Fibroblast of lung (primary cell): ENCODE results near the gene RAB20. TPM values are rescaled to one million over a fixed set of nuclear protein-coding genes. Genes with fewer than 3 reads are reported as not detected.

Experiments used
- DNase-seq, 2 donors: peaks; one replicate each; pipeline versions ENCODE4 v3.0.0 to v3.0.0-alpha.2; 2010; ENCODE audit warnings: low read depth in 2 of 2
- H2AFZ ChIP-seq: 2 replicates; pipeline ENCODE4 v1.5.1; 2012; ENCODE audit warnings: low read length, control low read depth, inconsistent platforms
- H3K27ac ChIP-seq: 2 replicates; pipeline ENCODE4 v1.5.1; 2011; ENCODE audit warnings: low read length, control low read depth; ENCODE audit not compliant: insufficient read depth
- H3K27me3 ChIP-seq: 2 replicates; pipeline ENCODE4 v1.5.1; 2011; ENCODE audit warnings: mild to moderate bottlenecking, low read length; ENCODE audit not compliant: control insufficient read depth, insufficient read depth
- H3K36me3 ChIP-seq: 2 replicates; pipeline ENCODE4 v1.5.1; 2011; ENCODE audit warnings: low read length; ENCODE audit not compliant: control insufficient read depth, insufficient read depth
- H3K4me1 ChIP-seq: 2 replicates; pipeline ENCODE4 v1.5.1; 2011; ENCODE audit warnings: low read length; ENCODE audit not compliant: control insufficient read depth, insufficient read depth; ENCODE audit errors: extremely low read depth
- H3K4me2 ChIP-seq: 2 replicates; pipeline ENCODE4 v1.5.1; 2011; ENCODE audit warnings: low read length, control low read depth; ENCODE audit not compliant: insufficient read depth; ENCODE audit errors: extremely low read depth
- H3K4me3 ChIP-seq, 4 experiments: fragments of 200-600 bp in 1 of 4; sonication (generic) in 1 of 4; replicated peaks in 1 of 4; 2 replicates each; pipeline ENCODE4 v1.5.1; 2011 to 2016; ENCODE audit warnings: low read length in 4 of 4, low read depth in 3 of 4, mild to moderate bottlenecking in 3 of 4, control low read depth in 2 of 4, inconsistent platforms in 1 of 4, mixed read lengths in 1 of 4; ENCODE audit not compliant: insufficient read depth in 1 of 4; ENCODE audit errors: control extremely low read depth in 1 of 4
- H3K79me2 ChIP-seq: 2 replicates; pipeline ENCODE4 v1.5.1; 2012; ENCODE audit warnings: mild to moderate bottlenecking, low read length, inconsistent platforms; ENCODE audit not compliant: control insufficient read depth, insufficient read depth
- H3K9ac ChIP-seq: 2 replicates; pipeline ENCODE4 v1.5.1; 2011; ENCODE audit warnings: mild to moderate bottlenecking, low read length, control low read depth; ENCODE audit not compliant: insufficient read depth
- H3K9me3 ChIP-seq: 2 replicates; pipeline ENCODE4 v1.5.1; 2012; ENCODE audit warnings: low read depth, low read length; ENCODE audit not compliant: control insufficient read depth, insufficient read depth
- H4K20me1 ChIP-seq: 2 replicates; pipeline ENCODE4 v1.5.1; 2011; ENCODE audit warnings: low read length; ENCODE audit not compliant: control insufficient read depth, insufficient read depth; ENCODE audit errors: extremely low read depth
- CTCF ChIP-seq, 2 donors: IDR thresholded peaks in 1 of 2; conservative IDR thresholded peaks in 1 of 2; 1 replicate in 1 of 2; 2 replicates in 1 of 2; pipeline ENCODE4 v1.5.1; 2011 to 2012; ENCODE audit warnings: low read length in 2 of 2, control low read depth in 1 of 2, inconsistent platforms in 1 of 2, low read depth in 1 of 2, mild to moderate bottlenecking in 1 of 2
- EZH2 ChIP-seq: IDR thresholded peaks from 2 replicates; pipeline ENCODE4 v1.5.1; 2012; ENCODE audit warnings: low read length, control low read depth, mild to moderate bottlenecking; ENCODE audit errors: missing control alignments
- polyA plus RNA-seq, 2 donors: library from polyadenylated mRNA; depleted of rRNA in 1 of 2; stranded (reverse) in 1 of 2; unstranded in 1 of 2; fragments of >200 nt; gene quantifications; 2 replicates each; pipeline ENCODE4 v1.2.1, GENCODE V29; 2011 to 2012; ENCODE audit warnings: missing spikeins in 1 of 2
- total RNA-seq: library from RNA; depleted of rRNA; stranded (reverse); fragments of >200 nt; gene quantifications from 2 replicates; pipeline ENCODE4 v1.2.1, GENCODE V29; 2014

RAB20 gene
- total and polyA plus RNA-seq, 2 donors (not counting 1 experiment from before 2014, with no cell fraction given) = 3.5 to 4.3 TPM

- Histone ChIP-seq H3K4me1 (no peaks in the 10 kb centered on the region), H3K9ac (no peak overlapping the region), H4K20me1 (no peaks in the 10 kb centered on the region), H3K27me3 (no peaks in the 10 kb centered on the region), H2AFZ (no peak overlapping the region), H3K9me3 (no peaks in the 10 kb centered on the region), H3K4me3 (no peak overlapping the region), H3K36me3 (peaks cover 16% of the 10 kb centered on the region), H3K4me2 (no peak overlapping the region), H3K27ac (no peak overlapping the region), H3K79me2 (no peaks in the 10 kb centered on the region)
- no peak for DNase-seq
- TF ChIP-seq CTCF (conservative IDR thresholded peaks at IDR 0.05 in 1 of 2, IDR thresholded peaks at IDR 0.05 in 1 of 2; ENCODE audit: low read depth in 1 of 2, low read length in 2 of 2) = no peak
- TF ChIP-seq EZH2 = no peak
These were observed 49.3 kb downstream of the RAB20 start for GRCh38 chr13:110512198-110512740.

- Histone ChIP-seq H3K9me3 (no peaks in the 10 kb centered on the region), H3K36me3 (peaks cover 16% of the 10 kb centered on the region), H3K79me2 (no peaks in the 10 kb centered on the region), H3K4me3 (no peak overlapping the region), H3K27ac (no peak overlapping the region), H3K4me2 (no peak overlapping the region), H2AFZ (no peak overlapping the region), H3K27me3 (no peaks in the 10 kb centered on the region), H4K20me1 (no peaks in the 10 kb centered on the region), H3K9ac (no peak overlapping the region), H3K4me1 (no peaks in the 10 kb centered on the region)
- no peak for DNase-seq
- TF ChIP-seq CTCF (conservative IDR thresholded peaks at IDR 0.05 in 1 of 2, IDR thresholded peaks at IDR 0.05 in 1 of 2; ENCODE audit: low read depth in 1 of 2, low read length in 2 of 2) (no peak), EZH2 (no peak)
These were observed 49.9 kb downstream of the RAB20 start for GRCh38 chr13:110511509-110512181.

GRCh38 chr13:110509971-110510786, 51.3 kb downstream of the RAB20 start:
- Histone ChIP-seq H3K27me3 (no peaks in the 10 kb centered on the region), H3K4me1 (no peaks in the 10 kb centered on the region), H3K4me2 (no peak overlapping the region), H3K27ac (no peak overlapping the region), H3K9me3 (no peaks in the 10 kb centered on the region), H3K9ac (no peak overlapping the region), H3K36me3 (peaks cover 22% of the 10 kb centered on the region), H4K20me1 (no peaks in the 10 kb centered on the region), H3K79me2 (no peaks in the 10 kb centered on the region), H2AFZ (no peak overlapping the region), H3K4me3 (no peak overlapping the region)
- no peak for TF ChIP-seq CTCF (conservative IDR thresholded peaks at IDR 0.05 in 1 of 2, IDR thresholded peaks at IDR 0.05 in 1 of 2; ENCODE audit: low read depth in 1 of 2, low read length in 2 of 2)
- TF ChIP-seq EZH2 = no peak
- DNase-seq = no peak
